GM19025 (cell line): ENCODE data around the gene SUDS3.

Experiments
- ATAC-seq: cut with Tn5 transposase; IDR thresholded peaks from one replicate; pipeline ENCODE4 v1.9.1; 2021; ENCODE audit warnings: mild to moderate bottlenecking, low read depth, moderate library complexity; ENCODE audit not compliant: unreplicated experiment

Gene SUDS3

DNA sequence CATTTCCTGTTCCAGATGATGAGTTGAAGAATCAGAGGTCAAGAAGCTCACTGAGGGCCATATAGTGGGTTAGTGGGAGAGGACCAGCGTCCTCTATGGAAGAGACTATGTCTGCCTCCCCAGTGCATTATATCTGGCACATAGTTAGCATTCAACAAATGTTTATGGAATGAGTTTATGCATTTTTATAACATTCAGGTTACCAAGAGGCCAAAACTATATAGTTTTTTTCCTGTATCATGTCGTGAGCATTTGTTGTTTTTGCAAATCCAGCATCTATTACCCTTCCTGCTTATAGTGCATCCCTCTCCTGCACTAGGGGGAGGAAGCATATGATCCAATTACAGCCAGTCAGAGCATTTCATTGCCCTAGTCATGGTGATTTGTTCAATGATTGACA lies 60.6 kb downstream of the SUDS3 start:
- no peak for ATAC-seq

DNA sequence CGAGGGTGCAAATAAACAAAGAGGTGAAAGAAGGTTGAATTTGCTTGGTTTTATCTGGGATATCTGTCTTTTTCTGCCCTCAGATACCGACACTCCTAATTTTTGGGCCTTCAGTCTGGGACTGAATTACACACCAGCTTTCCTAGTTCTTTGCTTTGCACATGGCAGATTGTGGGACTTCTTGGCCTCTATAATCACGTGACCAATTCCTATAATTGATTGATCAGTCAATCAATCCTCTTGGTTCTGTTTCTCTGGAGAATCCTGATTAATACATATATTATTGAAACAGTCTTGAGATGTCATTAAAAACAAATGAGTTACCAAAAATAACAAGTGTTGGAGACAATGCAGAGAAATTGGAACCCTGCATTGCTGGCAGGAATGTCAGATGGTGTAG lies 62.7 kb downstream of the SUDS3 start:
- ATAC-seq, result no peak

DNA sequence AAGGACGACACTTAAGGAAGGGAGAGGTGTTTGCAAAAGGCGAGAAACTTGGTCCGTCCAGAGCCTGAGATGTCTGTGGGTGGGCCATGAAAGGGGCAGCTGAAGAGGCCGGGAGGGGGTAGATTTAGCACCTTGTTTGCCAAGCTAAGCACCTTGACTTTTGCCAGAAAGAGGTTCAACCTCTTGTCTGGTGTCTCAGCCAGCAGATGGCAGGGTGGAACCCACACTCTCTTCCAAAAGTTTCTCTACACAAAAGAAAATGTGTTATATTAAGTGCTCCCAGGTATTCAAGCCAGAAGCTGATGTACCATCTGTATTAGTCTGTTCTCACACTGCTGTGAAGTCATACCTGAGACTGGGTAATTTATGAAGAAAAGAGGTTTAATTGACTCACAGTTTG lies 69.9 kb downstream of the SUDS3 start:
- no peak for ATAC-seq

- ATAC-seq, result no peak
These were observed 70.8 kb downstream of the SUDS3 start for GRCh38 chr12:118447181-118447580.

GRCh38 chr12:118448341-118448740 lies 72.0 kb downstream of the SUDS3 start:
- no peak for ATAC-seq

DNA sequence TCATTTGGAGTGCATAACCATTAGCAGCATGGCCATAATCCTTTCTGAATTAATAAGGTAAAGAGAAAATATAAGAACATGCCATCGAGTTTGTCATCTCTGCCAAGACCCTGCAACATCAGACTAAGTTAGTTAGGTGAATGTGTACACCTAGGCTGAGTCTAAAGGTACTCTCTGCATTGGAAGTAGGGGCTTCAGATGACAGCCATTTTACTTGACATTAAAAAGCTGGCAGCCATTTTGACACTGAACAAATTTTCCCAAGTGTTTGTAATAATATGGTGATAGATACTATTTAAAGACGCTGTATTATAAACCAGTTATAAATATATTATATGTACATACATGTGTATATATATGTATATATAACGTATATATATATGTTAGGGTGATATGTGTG lies 79.0 kb downstream of the SUDS3 start:
- ATAC-seq, result no peak

DNA sequence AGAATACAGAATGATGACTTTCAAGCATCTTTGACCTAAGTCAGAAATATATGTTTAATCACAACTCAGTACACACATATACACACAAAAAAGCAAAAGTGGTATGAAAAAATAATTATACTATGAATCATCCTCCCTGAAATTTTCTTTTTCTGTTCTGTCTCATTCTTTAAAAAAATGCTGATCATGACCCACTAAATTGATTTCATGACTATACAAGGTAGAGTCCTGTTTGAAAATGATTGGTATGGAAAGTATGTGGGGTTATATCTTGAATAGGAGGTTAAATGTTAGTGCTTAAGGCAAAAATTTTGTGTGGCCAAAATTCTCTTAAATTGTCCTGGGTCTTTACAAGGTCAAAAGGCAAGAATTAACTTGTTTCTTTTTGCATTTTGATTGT lies 80.4 kb downstream of the SUDS3 start:
- ATAC-seq, result no peak

DNA sequence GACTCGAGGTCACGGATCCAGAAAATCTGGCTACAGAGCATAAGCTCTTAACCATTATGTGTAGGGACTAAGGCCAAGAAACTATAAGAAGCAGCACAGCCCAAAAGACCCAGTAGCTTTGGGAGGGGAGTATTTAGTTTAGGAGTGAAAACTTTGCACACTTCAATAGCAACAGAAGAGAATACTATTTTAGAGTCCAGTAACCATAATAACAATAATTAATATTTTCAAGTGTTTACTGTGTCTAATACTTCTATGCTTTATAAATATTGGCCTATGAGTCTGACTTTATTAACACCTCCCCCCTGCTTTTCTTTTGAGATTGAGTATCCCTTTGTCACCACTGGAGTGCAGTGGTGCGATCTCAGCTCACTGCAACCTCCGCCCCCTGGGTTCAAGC lies 82.8 kb downstream of the SUDS3 start:
- no peak for ATAC-seq

GRCh38 chr12:118463677-118464076 lies 87.3 kb downstream of the SUDS3 start:
- no peak for ATAC-seq

DNA sequence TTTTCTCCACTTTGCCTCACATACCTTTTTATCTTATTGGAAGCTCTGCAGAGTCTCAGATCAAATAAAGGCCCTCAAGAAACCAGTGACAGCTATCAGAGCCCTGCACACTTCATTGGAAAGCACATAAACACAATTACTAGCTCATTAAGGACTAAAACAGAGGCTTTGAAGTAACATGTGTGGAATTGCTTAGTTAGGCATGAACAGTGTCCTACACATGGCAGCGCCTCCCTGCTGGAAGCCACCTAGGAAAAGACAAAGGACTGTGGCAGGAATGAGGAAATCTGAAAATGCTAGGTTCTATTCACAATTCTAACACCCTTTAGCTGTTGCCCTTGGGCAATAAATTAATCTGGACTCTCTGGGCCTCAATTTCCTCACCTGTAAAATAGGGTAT lies 89.4 kb downstream of the SUDS3 start:
- ATAC-seq, result no peak
